ENCODE results near the gene KRT34. TPM values are rescaled to one million over a fixed set of nuclear protein-coding genes. Genes with fewer than 3 reads are reported as not detected.
A peak's percentile ranks its signal among the peaks of the same experiment; 100 is the strongest.
"Not testable (repeated sequence)": the region's sequence is repeated elsewhere in the genome, so short reads cannot be mapped to it uniquely, and the experiment has no call there.

KRT34 gene
- total RNA-seq, 1 donor, result 11.2 TPM

GRCh38 chr17:41387670-41388069, 5.6 kb upstream of the KRT34 start:
- Histone ChIP-seq H3K9me3 (ENCODE audit: low read depth, low read length) (no peaks in the 10 kb centered on the region), H3K4me3 (ENCODE audit: insufficient read depth, low read length) (no peak overlapping the region), H3K27me3 (ENCODE audit: insufficient read depth, low read length) (no peaks in the 10 kb centered on the region), H3K4me1 (ENCODE audit: insufficient read depth, low read length) (peaks cover 18% of the 10 kb centered on the region), H3K79me2 (ENCODE audit: insufficient read depth, low read length) (no peaks in the 10 kb centered on the region), H2AFZ (ENCODE audit: low read length) (peak overlapping the region; percentile 25), H3K36me3 (ENCODE audit: insufficient read depth, low read length) (no peaks in the 10 kb centered on the region), H3K4me2 (ENCODE audit: insufficient read depth, low read length) (no peak overlapping the region), H4K20me1 (ENCODE audit: insufficient read depth, low read length) (no peaks in the 10 kb centered on the region), H3K27ac (ENCODE audit: low read depth, low read length) (no peak overlapping the region)
- DNase-seq (ENCODE audit: insufficient read length, low spot score, missing footprints), result no peak
- TF ChIP-seq CTCF (IDR thresholded peaks at IDR 0.05; ENCODE audit: extremely low read depth, low read depth, low read length), result no peak

- peaks cover 24% of the 10 kb centered on the region for H3K4me1 ChIP-seq (ENCODE audit: insufficient read depth, low read length)
- no peak overlapping the region for H3K4me3 ChIP-seq (ENCODE audit: insufficient read depth, low read length)
- H3K9me3 ChIP-seq (ENCODE audit: low read depth, low read length), result no peaks in the 10 kb centered on the region
- DNase-seq (ENCODE audit: insufficient read length, low spot score, missing footprints), result no peak
- H3K36me3 ChIP-seq (ENCODE audit: insufficient read depth, low read length), result no peaks in the 10 kb centered on the region
- no peaks in the 10 kb centered on the region for H3K27me3 ChIP-seq (ENCODE audit: insufficient read depth, low read length)
- no peak overlapping the region for H3K27ac ChIP-seq (ENCODE audit: low read depth, low read length)
- no peaks in the 10 kb centered on the region for H3K79me2 ChIP-seq (ENCODE audit: insufficient read depth, low read length)
- H4K20me1 ChIP-seq (ENCODE audit: insufficient read depth, low read length), result no peaks in the 10 kb centered on the region
- no peak overlapping the region for H3K4me2 ChIP-seq (ENCODE audit: insufficient read depth, low read length)
- no peak for TF ChIP-seq CTCF (IDR thresholded peaks at IDR 0.05; ENCODE audit: extremely low read depth, low read depth, low read length)
- no peak overlapping the region for H2AFZ ChIP-seq (ENCODE audit: low read length)
Observed at GRCh38 chr17:41386227-41386626, 4.1 kb upstream of the KRT34 start.

- Histone ChIP-seq H3K27ac (ENCODE audit: low read depth, low read length) (peak overlapping the region; percentile 97), H3K79me2 (ENCODE audit: insufficient read depth, low read length) (no peaks in the 10 kb centered on the region), H3K4me3 (ENCODE audit: insufficient read depth, low read length) (no peak overlapping the region), H3K4me2 (ENCODE audit: insufficient read depth, low read length) (no peak overlapping the region), H2AFZ (ENCODE audit: low read length) (no peak overlapping the region), H3K9me3 (ENCODE audit: low read depth, low read length) (no peaks in the 10 kb centered on the region), H3K4me1 (ENCODE audit: insufficient read depth, low read length) (peaks cover 42% of the 10 kb centered on the region), H4K20me1 (ENCODE audit: insufficient read depth, low read length) (no peaks in the 10 kb centered on the region), H3K36me3 (ENCODE audit: insufficient read depth, low read length) (peaks cover 4% of the 10 kb centered on the region), H3K27me3 (ENCODE audit: insufficient read depth, low read length) (no peaks in the 10 kb centered on the region)
- no peak for DNase-seq (ENCODE audit: insufficient read length, low spot score, missing footprints)
- no peak for TF ChIP-seq CTCF (IDR thresholded peaks at IDR 0.05; ENCODE audit: extremely low read depth, low read depth, low read length)
Observed at GRCh38 chr17:41383690-41384089, 1.6 kb upstream of the KRT34 start.

GRCh38 chr17:41382394-41382793, 288 bp upstream of the KRT34 start:
- Histone ChIP-seq H3K4me2 (ENCODE audit: insufficient read depth, low read length) (peak overlapping the region; percentile 54), H3K27ac (ENCODE audit: low read depth, low read length) (peak overlapping the region; percentile 97), H4K20me1 (ENCODE audit: insufficient read depth, low read length) (no peaks in the 10 kb centered on the region), H3K4me1 (ENCODE audit: insufficient read depth, low read length) (peaks cover 48% of the 10 kb centered on the region), H3K79me2 (ENCODE audit: insufficient read depth, low read length) (no peaks in the 10 kb centered on the region), H3K4me3 (ENCODE audit: insufficient read depth, low read length) (no peak overlapping the region), H3K27me3 (ENCODE audit: insufficient read depth, low read length) (no peaks in the 10 kb centered on the region), H3K36me3 (ENCODE audit: insufficient read depth, low read length) (peaks cover 12% of the 10 kb centered on the region), H3K9me3 (ENCODE audit: low read depth, low read length) (no peaks in the 10 kb centered on the region), H2AFZ (ENCODE audit: low read length) (peak overlapping the region; percentile 42)
- peak; percentile 89 for DNase-seq (ENCODE audit: insufficient read length, low spot score, missing footprints)
- TF ChIP-seq CTCF (IDR thresholded peaks at IDR 0.05; ENCODE audit: extremely low read depth, low read depth, low read length), result no peak

GRCh38 chr17:41380091-41380490, 2.0 kb downstream of the KRT34 start:
- not testable (repeated sequence) for H3K9me3 ChIP-seq (ENCODE audit: low read depth, low read length); DNase-seq (ENCODE audit: insufficient read length, low spot score, missing footprints)

More at GRCh38 chr17:41380091-41380490, 2.0 kb downstream of the KRT34 start:
- H3K79me2 ChIP-seq (ENCODE audit: insufficient read depth, low read length); H4K20me1 ChIP-seq (ENCODE audit: insufficient read depth, low read length); H2AFZ ChIP-seq (ENCODE audit: low read length); H3K27me3 ChIP-seq (ENCODE audit: insufficient read depth, low read length): not testable (repeated sequence)
- H3K36me3 ChIP-seq (ENCODE audit: insufficient read depth, low read length), result peaks cover 12% of the 10 kb centered on the region
- H3K27ac ChIP-seq (ENCODE audit: low read depth, low read length), result peak overlapping the region; percentile 97
- H3K4me3 ChIP-seq (ENCODE audit: insufficient read depth, low read length), result peak overlapping the region; percentile 22
- H3K4me1 ChIP-seq (ENCODE audit: insufficient read depth, low read length), result peaks cover 55% of the 10 kb centered on the region
- H3K4me2 ChIP-seq (ENCODE audit: insufficient read depth, low read length), result peak overlapping the region; percentile 49

Data from osteoblast (primary cell).